HL-60 (cell line): ENCODE results near the gene KANTR.

Experiments used
- CTCF ChIP-seq: IDR thresholded peaks from one replicate; pipeline ENCODE4 v1.5.1; 2011; ENCODE audit warnings: low read length, control low read depth, inconsistent platforms; ENCODE audit not compliant: insufficient read depth
- POLR2AphosphoS5 ChIP-seq: IDR thresholded peaks from 2 replicates; pipeline ENCODE4 v1.6.1; 2012; ENCODE audit warnings: low read depth
- TF ChIP-seq, protein P1 (sequence below): IDR thresholded peaks from 2 replicates; pipeline ENCODE4 v1.6.1; 2012; ENCODE audit warnings: low read depth; ENCODE audit not compliant: insufficient replicate concordance

DNA sequence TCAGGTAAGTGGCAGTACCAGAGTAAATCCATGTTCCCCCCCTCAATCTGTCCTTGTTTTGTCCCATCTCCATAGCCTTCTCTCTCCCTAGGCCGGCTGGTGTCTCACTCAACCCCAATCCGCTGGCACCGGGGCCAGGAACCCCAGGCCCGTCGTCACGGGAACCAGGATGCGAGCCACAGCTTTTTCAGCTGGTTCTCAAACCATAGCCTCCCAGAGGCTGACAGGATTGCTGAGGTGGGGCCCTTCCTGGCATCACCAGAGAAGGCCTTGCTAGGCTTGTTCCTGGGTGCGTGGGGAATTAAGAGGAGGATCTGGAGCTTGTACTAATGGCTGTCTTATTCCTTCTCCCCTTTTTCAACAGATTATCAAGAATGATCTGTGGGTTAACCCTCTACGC is 9.1 kb upstream of the KANTR start:
- no peak for TF ChIP-seq POLR2AphosphoS5
- TF ChIP-seq CTCF, result no peak
- TF ChIP-seq, protein P1, sequence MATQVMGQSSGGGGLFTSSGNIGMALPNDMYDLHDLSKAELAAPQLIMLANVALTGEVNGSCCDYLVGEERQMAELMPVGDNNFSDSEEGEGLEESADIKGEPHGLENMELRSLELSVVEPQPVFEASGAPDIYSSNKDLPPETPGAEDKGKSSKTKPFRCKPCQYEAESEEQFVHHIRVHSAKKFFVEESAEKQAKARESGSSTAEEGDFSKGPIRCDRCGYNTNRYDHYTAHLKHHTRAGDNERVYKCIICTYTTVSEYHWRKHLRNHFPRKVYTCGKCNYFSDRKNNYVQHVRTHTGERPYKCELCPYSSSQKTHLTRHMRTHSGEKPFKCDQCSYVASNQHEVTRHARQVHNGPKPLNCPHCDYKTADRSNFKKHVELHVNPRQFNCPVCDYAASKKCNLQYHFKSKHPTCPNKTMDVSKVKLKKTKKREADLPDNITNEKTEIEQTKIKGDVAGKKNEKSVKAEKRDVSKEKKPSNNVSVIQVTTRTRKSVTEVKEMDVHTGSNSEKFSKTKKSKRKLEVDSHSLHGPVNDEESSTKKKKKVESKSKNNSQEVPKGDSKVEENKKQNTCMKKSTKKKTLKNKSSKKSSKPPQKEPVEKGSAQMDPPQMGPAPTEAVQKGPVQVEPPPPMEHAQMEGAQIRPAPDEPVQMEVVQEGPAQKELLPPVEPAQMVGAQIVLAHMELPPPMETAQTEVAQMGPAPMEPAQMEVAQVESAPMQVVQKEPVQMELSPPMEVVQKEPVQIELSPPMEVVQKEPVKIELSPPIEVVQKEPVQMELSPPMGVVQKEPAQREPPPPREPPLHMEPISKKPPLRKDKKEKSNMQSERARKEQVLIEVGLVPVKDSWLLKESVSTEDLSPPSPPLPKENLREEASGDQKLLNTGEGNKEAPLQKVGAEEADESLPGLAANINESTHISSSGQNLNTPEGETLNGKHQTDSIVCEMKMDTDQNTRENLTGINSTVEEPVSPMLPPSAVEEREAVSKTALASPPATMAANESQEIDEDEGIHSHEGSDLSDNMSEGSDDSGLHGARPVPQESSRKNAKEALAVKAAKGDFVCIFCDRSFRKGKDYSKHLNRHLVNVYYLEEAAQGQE, result no peak
